Measurements from ENCODE around the gene RHBDF1.
A peak's percentile ranks its signal among the peaks of the same experiment; 100 is the strongest.

The RHBDF1 gene, protein sequence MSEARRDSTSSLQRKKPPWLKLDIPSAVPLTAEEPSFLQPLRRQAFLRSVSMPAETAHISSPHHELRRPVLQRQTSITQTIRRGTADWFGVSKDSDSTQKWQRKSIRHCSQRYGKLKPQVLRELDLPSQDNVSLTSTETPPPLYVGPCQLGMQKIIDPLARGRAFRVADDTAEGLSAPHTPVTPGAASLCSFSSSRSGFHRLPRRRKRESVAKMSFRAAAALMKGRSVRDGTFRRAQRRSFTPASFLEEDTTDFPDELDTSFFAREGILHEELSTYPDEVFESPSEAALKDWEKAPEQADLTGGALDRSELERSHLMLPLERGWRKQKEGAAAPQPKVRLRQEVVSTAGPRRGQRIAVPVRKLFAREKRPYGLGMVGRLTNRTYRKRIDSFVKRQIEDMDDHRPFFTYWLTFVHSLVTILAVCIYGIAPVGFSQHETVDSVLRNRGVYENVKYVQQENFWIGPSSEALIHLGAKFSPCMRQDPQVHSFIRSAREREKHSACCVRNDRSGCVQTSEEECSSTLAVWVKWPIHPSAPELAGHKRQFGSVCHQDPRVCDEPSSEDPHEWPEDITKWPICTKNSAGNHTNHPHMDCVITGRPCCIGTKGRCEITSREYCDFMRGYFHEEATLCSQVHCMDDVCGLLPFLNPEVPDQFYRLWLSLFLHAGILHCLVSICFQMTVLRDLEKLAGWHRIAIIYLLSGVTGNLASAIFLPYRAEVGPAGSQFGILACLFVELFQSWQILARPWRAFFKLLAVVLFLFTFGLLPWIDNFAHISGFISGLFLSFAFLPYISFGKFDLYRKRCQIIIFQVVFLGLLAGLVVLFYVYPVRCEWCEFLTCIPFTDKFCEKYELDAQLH

GRCh38 chr16:72561-73548 lies at the start of gene RHBDF1:
Gene RHBDF1, minus strand, starts transcription at chr16:72631. Its CDS starts 7,616 bp downstream, at chr16:65015.
- TF ChIP-seq, protein P1, sequence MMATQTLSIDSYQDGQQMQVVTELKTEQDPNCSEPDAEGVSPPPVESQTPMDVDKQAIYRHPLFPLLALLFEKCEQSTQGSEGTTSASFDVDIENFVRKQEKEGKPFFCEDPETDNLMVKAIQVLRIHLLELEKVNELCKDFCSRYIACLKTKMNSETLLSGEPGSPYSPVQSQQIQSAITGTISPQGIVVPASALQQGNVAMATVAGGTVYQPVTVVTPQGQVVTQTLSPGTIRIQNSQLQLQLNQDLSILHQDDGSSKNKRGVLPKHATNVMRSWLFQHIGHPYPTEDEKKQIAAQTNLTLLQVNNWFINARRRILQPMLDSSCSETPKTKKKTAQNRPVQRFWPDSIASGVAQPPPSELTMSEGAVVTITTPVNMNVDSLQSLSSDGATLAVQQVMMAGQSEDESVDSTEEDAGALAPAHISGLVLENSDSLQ (IDR thresholded peaks at IDR 0.05) = no peak
- TF ChIP-seq SUZ12 (IDR thresholded peaks at IDR 0.05) = no peak
- no peak for TF ChIP-seq TARDBP (IDR thresholded peaks at IDR 0.05)
- no peak for TF ChIP-seq CTBP1 (IDR thresholded peaks at IDR 0.05; ENCODE audit: borderline replicate concordance)
- no peak for TF ChIP-seq SP1 (IDR thresholded peaks at IDR 0.05)
- no peak for TF ChIP-seq NFRKB (IDR thresholded peaks at IDR 0.05)
- no peak for TF ChIP-seq FOXA1 (IDR thresholded peaks at IDR 0.05)
- TF ChIP-seq FOXK2 (IDR thresholded peaks at IDR 0.05) = no peak
- TF ChIP-seq L3MBTL2 (conservative IDR thresholded peaks at IDR 0.05) = no peak
- no peak for TF ChIP-seq ZNF384 (IDR thresholded peaks at IDR 0.05)
- no peak for TF ChIP-seq FOXM1 (IDR thresholded peaks at IDR 0.05; ENCODE audit: borderline replicate concordance)
- POLR2A ChIA-PET = interaction anchor here (1.0 to 3.8 kb wide), 6 partner anchors 10 to 25 kb away, joined by 3 to 12 read pairs (median 4); partner anchors contain the start of genes POLR3K and SNRNP25
- peak; percentile 68 for DNase-seq (ENCODE audit: extremely low spot score)
- CTCF ChIA-PET = interaction anchor here (0.8 to 9.2 kb wide), 3 partner anchors 22 to 108 kb away, joined by 3 to 130 read pairs (median 3); partner anchors contain the start of gene HBQ1

- ChIA-PET POLR2A (no interaction called here), CTCF (no interaction called here)
- DNase-seq (ENCODE audit: extremely low spot score) = no peak
- TF ChIP-seq SUZ12 (IDR thresholded peaks at IDR 0.05) (no peak), TARDBP (IDR thresholded peaks at IDR 0.05) (no peak), LEF1 (IDR thresholded peaks at IDR 0.05; ENCODE audit: borderline replicate concordance) (no peak), ELF4 (IDR thresholded peaks at IDR 0.05) (no peak), FOXA1 (IDR thresholded peaks at IDR 0.05) (no peak), HDGF (IDR thresholded peaks at IDR 0.05; ENCODE audit: borderline replicate concordance) (no peak)
- TF ChIP-seq, protein P1 (IDR thresholded peaks at IDR 0.05) = no peak
These were observed 48.3 kb upstream of the RHBDF1 start for GRCh38 chr16:120756-121155.

DNA sequence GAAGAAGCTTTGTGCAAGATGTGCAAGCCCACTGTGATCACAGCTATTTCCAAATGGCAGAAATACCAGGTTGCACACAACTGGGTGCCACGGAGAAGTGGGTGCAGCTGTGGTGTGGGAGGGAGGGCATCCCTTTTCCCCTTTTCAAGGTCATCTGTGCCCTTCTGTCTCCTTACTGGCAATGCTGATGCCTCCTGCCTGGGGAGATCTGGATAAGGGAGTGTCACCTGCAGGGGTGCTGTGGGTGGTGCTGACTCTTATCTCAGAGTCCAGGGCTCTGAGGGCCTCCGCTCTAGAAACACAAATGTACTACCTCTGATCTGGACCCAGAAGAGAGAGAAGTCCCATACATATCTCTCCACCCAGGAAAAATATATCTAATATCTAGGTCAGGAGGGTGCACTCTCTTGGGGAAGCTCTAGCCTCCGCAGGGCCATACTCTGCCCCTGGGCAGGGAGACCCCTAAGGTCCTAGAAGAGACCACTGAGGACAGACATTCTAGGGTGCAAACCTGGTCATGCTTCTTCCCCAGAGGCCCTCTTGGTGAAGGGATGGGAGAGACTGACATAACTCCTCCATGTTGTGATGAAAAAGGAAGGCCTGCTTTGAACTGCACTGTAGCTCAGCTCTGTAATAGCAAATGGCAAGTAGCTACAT lies 47.5 kb upstream of the RHBDF1 start:
- no peak for DNase-seq (ENCODE audit: extremely low spot score)
- ChIA-PET POLR2A (no interaction called here), CTCF (interaction anchor here (1.0 kb wide), 1 partner anchor 23 kb away, joined by 4 read pairs; no protein-coding TSS in a partner anchor)
- TF ChIP-seq LEF1 (IDR thresholded peaks at IDR 0.05; ENCODE audit: borderline replicate concordance) (no peak), TARDBP (IDR thresholded peaks at IDR 0.05) (no peak)

DNA sequence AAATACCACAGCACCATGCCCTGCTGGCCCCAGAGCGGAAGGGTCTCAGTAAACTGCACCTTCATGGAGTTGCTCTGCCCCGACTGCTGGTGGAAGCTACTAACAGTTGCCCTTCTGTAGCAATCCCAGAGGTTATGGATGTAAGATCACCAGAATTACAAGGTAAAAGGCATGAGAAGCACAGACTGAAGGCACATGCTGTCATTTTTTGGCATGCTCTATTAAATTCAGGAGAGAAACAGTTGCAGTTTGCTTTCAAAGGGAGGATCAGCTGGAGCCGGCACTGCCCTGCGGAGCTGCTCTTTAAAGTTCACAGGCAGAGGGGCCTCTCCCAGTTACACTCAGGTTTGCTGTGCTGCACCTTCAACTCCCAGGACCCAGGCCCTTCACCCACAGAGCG lies 46.9 kb upstream of the RHBDF1 start:
- ChIA-PET POLR2A (no interaction called here), CTCF (interaction anchor here (1.0 kb wide), 1 partner anchor 22 kb away, joined by 4 read pairs; no protein-coding TSS in a partner anchor)
- no peak for DNase-seq (ENCODE audit: extremely low spot score)
- TF ChIP-seq FOXM1 (IDR thresholded peaks at IDR 0.05; ENCODE audit: borderline replicate concordance) (no peak), ELF4 (IDR thresholded peaks at IDR 0.05) (no peak), SP1 (IDR thresholded peaks at IDR 0.05) (no peak), SUZ12 (IDR thresholded peaks at IDR 0.05) (no peak), TARDBP (IDR thresholded peaks at IDR 0.05) (no peak), CTBP1 (IDR thresholded peaks at IDR 0.05; ENCODE audit: borderline replicate concordance) (no peak), ARNT (IDR thresholded peaks at IDR 0.05) (no peak), FOXK2 (IDR thresholded peaks at IDR 0.05) (no peak), FOXA1 (IDR thresholded peaks at IDR 0.05) (no peak), NFRKB (IDR thresholded peaks at IDR 0.05) (no peak), L3MBTL2 (conservative IDR thresholded peaks at IDR 0.05) (no peak), ZNF384 (IDR thresholded peaks at IDR 0.05) (no peak), BHLHE40 (IDR thresholded peaks at IDR 0.05; ENCODE audit: borderline replicate concordance) (no peak), LEF1 (IDR thresholded peaks at IDR 0.05; ENCODE audit: borderline replicate concordance) (no peak), HDGF (IDR thresholded peaks at IDR 0.05; ENCODE audit: borderline replicate concordance) (no peak)
- TF ChIP-seq, protein P1 (IDR thresholded peaks at IDR 0.05) = no peak

- POLR2A ChIA-PET = no interaction called here
- TF ChIP-seq ZNF384 (IDR thresholded peaks at IDR 0.05) (no peak), NFRKB (IDR thresholded peaks at IDR 0.05) (no peak), FOXK2 (IDR thresholded peaks at IDR 0.05) (no peak), FOXM1 (IDR thresholded peaks at IDR 0.05; ENCODE audit: borderline replicate concordance) (no peak), ARNT (IDR thresholded peaks at IDR 0.05) (no peak), LEF1 (IDR thresholded peaks at IDR 0.05; ENCODE audit: borderline replicate concordance) (no peak), CTBP1 (IDR thresholded peaks at IDR 0.05; ENCODE audit: borderline replicate concordance) (no peak), SUZ12 (IDR thresholded peaks at IDR 0.05) (no peak), TARDBP (IDR thresholded peaks at IDR 0.05) (no peak), L3MBTL2 (conservative IDR thresholded peaks at IDR 0.05) (no peak), HDGF (IDR thresholded peaks at IDR 0.05; ENCODE audit: borderline replicate concordance) (no peak)
- TF ChIP-seq, protein P1 (IDR thresholded peaks at IDR 0.05) = no peak
- DNase-seq (ENCODE audit: extremely low spot score) = no peak
- CTCF ChIA-PET = interaction anchor here (1.0 to 1.7 kb wide), 3 partner anchors 12 to 22 kb away, joined by 4 to 10 read pairs (median 9); no protein-coding TSS in a partner anchor
These were observed 46.4 kb upstream of the RHBDF1 start for GRCh38 chr16:118857-119256.

Data from HEK293T (cell line).